K562 (cell line): ENCODE data around the gene COL16A1.

Experiments used
- BDP1 ChIP-seq: IDR thresholded peaks from 3 replicates; pipeline ENCODE4 v1.6.1; 2011; ENCODE audit not compliant: insufficient read length, insufficient read depth
- CBX2 ChIP-seq: fragments of 200-600 bp; sonication (generic); IDR thresholded peaks from one replicate; pipeline ENCODE4 v1.6.1; 2012; ENCODE audit warnings: mild to moderate bottlenecking, low read length, inconsistent platforms; ENCODE audit not compliant: insufficient read depth, poor library complexity, severe bottlenecking
- CHD1 ChIP-seq: fragments of 200-600 bp; sonication (generic); IDR thresholded peaks from one replicate; pipeline ENCODE4 v1.6.1; 2012; ENCODE audit warnings: mild to moderate bottlenecking, moderate library complexity, low read length, inconsistent platforms
- DMBX1 ChIP-seq: fragments of 250-450 bp; sonication (Bioruptor Pico); IDR thresholded peaks from 2 replicates; pipeline ENCODE4 v1.8.0; 2022; ENCODE audit warnings: inconsistent platforms, mild to moderate bottlenecking, moderate library complexity, borderline replicate concordance
- LEF1 ChIP-seq: fragments of 450-650 bp; IDR thresholded peaks from 2 replicates; pipeline ENCODE4 v1.6.1; 2016; ENCODE audit warnings: mild to moderate bottlenecking
- MECOM ChIP-seq: fragments of 250-450 bp; sonication (Bioruptor Pico); IDR thresholded peaks from 2 replicates; pipeline ENCODE4 v1.8.0; 2022; ENCODE audit warnings: inconsistent platforms
- POLR2A ChIP-seq: fragments of 450-650 bp; conservative IDR thresholded peaks from 2 replicates; pipeline ENCODE4 v1.6.1; 2016
- RAD21 ChIP-seq, 2 experiments: fragments of 250-450 bp in 1 of 2; fragments of 450-650 bp in 1 of 2; sonication (Bioruptor Pico) in 1 of 2; formaldehyde crosslinking in 1 of 2; IDR thresholded peaks in 1 of 2; conservative IDR thresholded peaks in 1 of 2; 2 replicates each; pipeline versions ENCODE4 v1.4.0 to v1.8.0; 2020 to 2022; ENCODE audit warnings: mild to moderate bottlenecking in 2 of 2, moderate library complexity in 1 of 2
- RFX5 ChIP-seq: IDR thresholded peaks from 2 replicates; pipeline ENCODE4 v1.6.1; 2011; ENCODE audit warnings: low read depth, mild to moderate bottlenecking, improper control_type of control experiment, low read length
- SIN3A ChIP-seq, 2 experiments: fragments of 150-350 bp in 1 of 2; IDR thresholded peaks; 2 replicates each; pipeline ENCODE4 v1.6.1; 2011 to 2016; ENCODE audit warnings: borderline replicate concordance in 2 of 2, low read depth in 2 of 2, low read length in 2 of 2, mild to moderate bottlenecking in 2 of 2, moderate library complexity in 2 of 2; ENCODE audit not compliant: control insufficient read depth in 1 of 2
- SRSF1 ChIP-seq: fragments of 200-400 bp; formaldehyde crosslinking; IDR thresholded peaks from 2 replicates; pipeline ENCODE4 v1.6.1; 2017; ENCODE audit warnings: mild to moderate bottlenecking, low read depth, low read length, moderate library complexity
- ZNF24 ChIP-seq: fragments of 450-650 bp; IDR thresholded peaks from 2 replicates; pipeline ENCODE4 v1.6.1; 2016
- TF ChIP-seq, protein P1 (sequence below): sonication (generic); formaldehyde crosslinking; IDR thresholded peaks from 2 replicates; pipeline ENCODE4 v1.8.0; 2022; ENCODE audit warnings: mild to moderate bottlenecking, missing genetic modification reagents
- TF ChIP-seq, protein P2 (sequence below), 3 experiments: IDR thresholded peaks in 2 of 3; conservative IDR thresholded peaks in 1 of 3; 2 replicates each; pipeline ENCODE4 v1.5.1; 2011 to 2012; ENCODE audit warnings: low read length in 3 of 3, mild to moderate bottlenecking in 3 of 3, control low read depth in 2 of 3, improper control_type of control experiment in 1 of 3, inconsistent platforms in 1 of 3, low read depth in 1 of 3, mixed read lengths in 1 of 3, moderate library complexity in 1 of 3; ENCODE audit not compliant: insufficient read depth in 2 of 3

DNA sequence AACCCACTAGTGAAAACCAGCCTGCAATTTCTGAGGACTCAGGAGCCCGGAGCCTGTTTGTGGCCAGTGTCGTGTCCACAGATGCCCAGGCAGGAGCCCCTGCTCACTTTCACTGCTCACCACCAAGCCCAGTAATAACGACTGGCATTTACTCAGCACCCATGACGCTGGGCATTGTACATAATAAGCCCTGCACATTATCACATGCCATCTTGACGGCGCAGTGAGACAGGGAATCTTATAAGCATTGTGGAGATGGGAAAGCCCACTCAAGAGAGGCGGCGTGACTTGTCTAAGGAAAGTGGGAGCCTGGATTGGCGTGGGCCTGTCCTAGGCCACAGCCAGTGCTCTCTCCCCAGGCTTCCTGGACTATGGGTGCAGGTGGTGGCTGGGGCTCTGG is 30.4 kb downstream of the COL16A1 start:
- TF ChIP-seq RAD21 (CRISPR knock-in tag; conservative IDR thresholded peaks at IDR 0.05 in 1 of 2, IDR thresholded peaks at IDR 0.05 in 1 of 2), result no peak
- no peak for TF ChIP-seq SRSF1
- TF ChIP-seq ZNF24, result no peak
- TF ChIP-seq CHD1, result no peak
- TF ChIP-seq, protein P1, sequence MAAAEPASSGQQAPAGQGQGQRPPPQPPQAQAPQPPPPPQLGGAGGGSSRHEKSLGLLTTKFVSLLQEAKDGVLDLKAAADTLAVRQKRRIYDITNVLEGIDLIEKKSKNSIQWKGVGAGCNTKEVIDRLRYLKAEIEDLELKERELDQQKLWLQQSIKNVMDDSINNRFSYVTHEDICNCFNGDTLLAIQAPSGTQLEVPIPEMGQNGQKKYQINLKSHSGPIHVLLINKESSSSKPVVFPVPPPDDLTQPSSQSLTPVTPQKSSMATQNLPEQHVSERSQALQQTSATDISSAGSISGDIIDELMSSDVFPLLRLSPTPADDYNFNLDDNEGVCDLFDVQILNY, result no peak
- TF ChIP-seq, protein P2, sequence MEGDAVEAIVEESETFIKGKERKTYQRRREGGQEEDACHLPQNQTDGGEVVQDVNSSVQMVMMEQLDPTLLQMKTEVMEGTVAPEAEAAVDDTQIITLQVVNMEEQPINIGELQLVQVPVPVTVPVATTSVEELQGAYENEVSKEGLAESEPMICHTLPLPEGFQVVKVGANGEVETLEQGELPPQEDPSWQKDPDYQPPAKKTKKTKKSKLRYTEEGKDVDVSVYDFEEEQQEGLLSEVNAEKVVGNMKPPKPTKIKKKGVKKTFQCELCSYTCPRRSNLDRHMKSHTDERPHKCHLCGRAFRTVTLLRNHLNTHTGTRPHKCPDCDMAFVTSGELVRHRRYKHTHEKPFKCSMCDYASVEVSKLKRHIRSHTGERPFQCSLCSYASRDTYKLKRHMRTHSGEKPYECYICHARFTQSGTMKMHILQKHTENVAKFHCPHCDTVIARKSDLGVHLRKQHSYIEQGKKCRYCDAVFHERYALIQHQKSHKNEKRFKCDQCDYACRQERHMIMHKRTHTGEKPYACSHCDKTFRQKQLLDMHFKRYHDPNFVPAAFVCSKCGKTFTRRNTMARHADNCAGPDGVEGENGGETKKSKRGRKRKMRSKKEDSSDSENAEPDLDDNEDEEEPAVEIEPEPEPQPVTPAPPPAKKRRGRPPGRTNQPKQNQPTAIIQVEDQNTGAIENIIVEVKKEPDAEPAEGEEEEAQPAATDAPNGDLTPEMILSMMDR (IDR thresholded peaks at IDR 0.05 in 2 of 3, conservative IDR thresholded peaks at IDR 0.05 in 1 of 3; ENCODE audit: insufficient read depth in 2 of 3, low read depth in 1 of 3, low read length in 3 of 3), result no peak
- TF ChIP-seq RFX5, result no peak
- no peak for TF ChIP-seq POLR2A
- TF ChIP-seq DMBX1 (CRISPR knock-in tag), result no peak
- TF ChIP-seq CBX2, result no peak
- TF ChIP-seq SIN3A (IDR thresholded peaks at IDR 0.05; ENCODE audit: borderline replicate concordance in 2 of 2, control insufficient read depth in 1 of 2, low read depth in 2 of 2, low read length in 2 of 2), result no peak
- TF ChIP-seq MECOM (CRISPR knock-in tag), result no peak
- no peak for TF ChIP-seq BDP1
- TF ChIP-seq LEF1, result no peak
